ENCODE results near the gene TMEM151B. TPM values are rescaled to one million over a fixed set of nuclear protein-coding genes. Genes with fewer than 3 reads are reported as not detected.

TMEM151B gene
- total RNA-seq, 1 donor from 2014 or later = not detected

DNA sequence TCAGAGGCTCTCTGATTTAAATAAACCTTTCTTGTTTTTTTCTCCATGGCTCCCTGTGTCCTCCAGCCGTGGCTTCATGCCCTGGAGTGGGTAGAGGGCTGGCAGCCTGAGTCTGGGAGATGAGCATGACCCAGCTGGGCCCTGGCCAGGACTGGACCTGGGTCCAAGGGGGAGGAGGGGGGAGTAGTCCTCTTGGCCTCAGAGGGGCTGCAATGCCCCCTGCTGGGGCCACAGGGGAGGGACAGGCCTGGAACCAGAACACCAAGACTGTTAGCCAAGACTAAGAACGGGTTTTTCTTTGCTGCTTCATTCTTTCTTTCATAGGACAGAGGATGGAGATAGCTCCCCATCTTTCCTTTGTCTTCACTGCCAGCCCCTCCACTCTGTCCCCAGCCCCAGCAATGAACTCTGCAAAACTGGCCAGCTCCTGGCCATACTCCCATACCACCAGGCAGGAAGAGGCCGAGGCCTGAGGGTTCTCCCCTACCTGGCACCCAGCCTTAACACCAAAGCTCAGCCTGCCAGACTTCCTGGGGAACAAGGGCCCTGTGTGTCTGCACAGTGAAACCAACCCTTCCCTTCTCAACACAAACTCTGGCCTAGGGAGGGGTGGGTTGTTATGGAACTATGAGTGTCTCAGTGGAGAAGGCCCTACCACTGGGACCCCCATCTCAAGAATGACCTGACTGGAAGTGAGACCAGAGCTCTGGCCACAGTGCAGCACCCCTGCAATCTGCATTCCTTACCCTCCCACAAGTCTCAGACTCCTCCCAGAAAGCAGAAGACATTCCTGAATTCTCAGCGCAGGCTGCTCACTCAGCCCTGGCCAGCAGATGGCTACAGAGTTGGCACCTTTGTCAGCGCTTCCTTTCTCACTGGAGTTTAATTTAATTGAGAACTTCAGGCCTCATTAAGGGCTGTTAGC lies 35.9 kb upstream of the TMEM151B start:
- DNase-seq (peak; percentile 61), ATAC-seq (peak; percentile 43 to 56)
- intact Hi-C loops (cut with DNase I) = loop anchor here (10.0 kb wide), 1 partner anchor 60 kb away; no protein-coding TSS in a partner anchor
- peaks cover 43% of the 10 kb centered on the region for H3K4me1 ChIP-seq
- H3K27me3 ChIP-seq (ENCODE audit: low read depth) = no peaks in the 10 kb centered on the region
- no peaks in the 10 kb centered on the region for H3K9me3 ChIP-seq
- H3K36me3 ChIP-seq = peaks cover 38% of the 10 kb centered on the region
- no peak overlapping the region for H3K4me3 ChIP-seq
- H3K27ac ChIP-seq = peak overlapping the region; percentile 53
- TF ChIP-seq, protein P1, sequence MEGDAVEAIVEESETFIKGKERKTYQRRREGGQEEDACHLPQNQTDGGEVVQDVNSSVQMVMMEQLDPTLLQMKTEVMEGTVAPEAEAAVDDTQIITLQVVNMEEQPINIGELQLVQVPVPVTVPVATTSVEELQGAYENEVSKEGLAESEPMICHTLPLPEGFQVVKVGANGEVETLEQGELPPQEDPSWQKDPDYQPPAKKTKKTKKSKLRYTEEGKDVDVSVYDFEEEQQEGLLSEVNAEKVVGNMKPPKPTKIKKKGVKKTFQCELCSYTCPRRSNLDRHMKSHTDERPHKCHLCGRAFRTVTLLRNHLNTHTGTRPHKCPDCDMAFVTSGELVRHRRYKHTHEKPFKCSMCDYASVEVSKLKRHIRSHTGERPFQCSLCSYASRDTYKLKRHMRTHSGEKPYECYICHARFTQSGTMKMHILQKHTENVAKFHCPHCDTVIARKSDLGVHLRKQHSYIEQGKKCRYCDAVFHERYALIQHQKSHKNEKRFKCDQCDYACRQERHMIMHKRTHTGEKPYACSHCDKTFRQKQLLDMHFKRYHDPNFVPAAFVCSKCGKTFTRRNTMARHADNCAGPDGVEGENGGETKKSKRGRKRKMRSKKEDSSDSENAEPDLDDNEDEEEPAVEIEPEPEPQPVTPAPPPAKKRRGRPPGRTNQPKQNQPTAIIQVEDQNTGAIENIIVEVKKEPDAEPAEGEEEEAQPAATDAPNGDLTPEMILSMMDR (IDR thresholded peaks at IDR 0.05) = peak; percentile 66

DNA sequence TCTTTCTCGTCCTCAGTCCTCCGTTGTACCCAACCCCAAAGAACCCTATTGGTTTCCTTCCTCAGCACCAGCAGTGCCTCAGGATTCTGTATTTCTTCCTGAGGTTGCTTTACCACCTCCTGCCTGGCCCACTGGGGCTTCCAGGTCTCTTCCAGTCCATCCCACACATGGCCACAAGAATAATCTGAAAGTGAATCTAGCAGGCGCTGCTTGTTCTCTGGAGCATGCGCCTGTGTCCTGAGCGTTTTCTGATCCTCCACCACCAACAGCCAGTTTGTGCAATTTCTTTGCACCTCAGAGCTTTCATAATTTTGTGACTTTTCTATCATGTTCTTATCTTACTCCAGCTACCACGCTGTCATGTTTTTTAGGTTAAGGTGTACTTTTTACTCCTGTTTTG lies 35.0 kb upstream of the TMEM151B start:
- intact Hi-C loops (cut with DNase I) = loop anchor here (10.0 kb wide), 1 partner anchor 60 kb away; no protein-coding TSS in a partner anchor

DNA sequence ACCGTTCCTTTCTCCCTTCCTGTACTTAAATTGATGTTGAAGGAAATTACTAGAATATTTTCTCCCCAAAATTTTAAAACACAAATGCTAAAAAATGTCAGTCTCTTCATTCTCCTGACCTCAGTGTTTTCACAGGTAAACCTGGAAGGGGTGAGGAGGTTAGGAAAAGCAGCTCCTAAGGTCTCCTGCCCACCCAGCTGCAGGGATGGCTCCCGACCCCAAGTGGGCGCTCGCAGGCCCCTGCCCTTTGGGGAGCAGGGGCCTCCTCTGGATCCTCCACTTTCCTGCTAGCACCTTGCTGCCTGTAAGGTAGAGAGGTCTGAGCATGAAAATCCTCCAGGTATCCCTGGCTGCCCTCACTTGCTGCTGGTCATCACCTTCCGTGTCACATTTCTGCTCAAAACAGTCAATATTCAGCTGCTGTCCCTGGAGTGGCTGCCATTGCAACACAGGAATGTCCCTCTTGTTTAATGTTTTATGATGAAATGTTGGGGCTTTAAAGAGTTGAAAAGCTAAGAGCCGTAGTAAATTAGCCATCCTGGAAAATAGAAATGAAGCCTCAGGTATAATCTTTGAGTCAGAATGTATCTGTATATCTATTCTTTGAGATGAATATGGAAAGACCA lies 34.2 kb upstream of the TMEM151B start:
- no peak overlapping the region for H3K4me3 ChIP-seq
- H3K27ac ChIP-seq = no peak overlapping the region
- ATAC-seq (no peak), DNase-seq (peak; percentile 31)
- no peaks in the 10 kb centered on the region for H3K9me3 ChIP-seq
- peaks cover 43% of the 10 kb centered on the region for H3K4me1 ChIP-seq
- peaks cover 22% of the 10 kb centered on the region for H3K36me3 ChIP-seq
- TF ChIP-seq, protein P1 (IDR thresholded peaks at IDR 0.05) = no peak
- no peaks in the 10 kb centered on the region for H3K27me3 ChIP-seq (ENCODE audit: low read depth)
- intact Hi-C loops (cut with DNase I) = loop anchor here (10.0 kb wide), 1 partner anchor 61 kb away; no protein-coding TSS in a partner anchor

More for the DNA sequence above, 35.0 kb upstream of the TMEM151B start:
- peaks cover 29% of the 10 kb centered on the region for H3K36me3 ChIP-seq
- DNase-seq (no peak), ATAC-seq (no peak)
- TF ChIP-seq, protein P1 (IDR thresholded peaks at IDR 0.05) = no peak
- no peak overlapping the region for H3K4me3 ChIP-seq
- H3K27ac ChIP-seq = peak overlapping the region; percentile 53
- H3K27me3 ChIP-seq (ENCODE audit: low read depth) = no peaks in the 10 kb centered on the region
- no peaks in the 10 kb centered on the region for H3K9me3 ChIP-seq
- H3K4me1 ChIP-seq = peaks cover 43% of the 10 kb centered on the region

DNA sequence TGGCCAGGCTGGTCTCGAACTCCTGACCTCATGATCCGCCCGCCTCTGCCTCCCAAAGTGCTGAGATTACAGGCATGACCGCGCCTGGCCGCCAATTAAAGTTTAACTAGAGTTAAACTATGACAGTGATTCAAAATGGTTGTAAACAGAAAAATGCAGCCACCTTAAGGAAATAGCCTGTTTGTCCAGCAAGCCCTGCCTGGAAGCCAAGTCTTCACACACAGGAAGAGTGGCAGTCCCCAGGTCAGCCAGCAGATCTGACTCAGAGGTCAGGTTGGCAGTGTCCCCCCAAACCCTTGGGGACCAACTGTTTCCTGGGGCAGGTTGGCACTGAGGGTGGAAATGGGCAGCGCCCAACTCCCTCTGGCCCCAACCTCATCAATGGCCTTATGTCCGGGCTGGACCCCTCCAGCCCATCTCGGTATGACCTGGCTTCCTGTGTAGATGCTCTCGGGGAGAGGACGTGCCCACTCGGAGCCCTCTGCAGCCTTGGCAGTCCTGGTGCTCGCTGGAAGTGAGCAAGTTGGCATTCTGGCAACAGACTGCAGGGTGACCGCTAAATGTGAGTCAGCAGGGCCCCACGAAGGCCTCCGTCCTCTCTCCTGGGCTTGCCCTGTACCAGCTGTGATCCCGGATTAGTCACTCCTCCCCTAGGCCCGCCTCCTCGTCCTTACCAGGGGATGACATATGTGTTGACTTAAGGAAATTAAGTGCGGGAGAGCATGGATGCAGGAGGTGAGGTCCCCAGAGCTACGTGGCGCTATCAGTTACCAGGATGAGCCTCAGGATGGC lies 33.0 kb upstream of the TMEM151B start:
- TF ChIP-seq, protein P1 (IDR thresholded peaks at IDR 0.05) = no peak
- H3K27me3 ChIP-seq (ENCODE audit: low read depth) = no peaks in the 10 kb centered on the region
- peaks cover 10% of the 10 kb centered on the region for H3K36me3 ChIP-seq
- H3K9me3 ChIP-seq = no peaks in the 10 kb centered on the region
- intact Hi-C loops (cut with DNase I) = loop anchor here (10.0 kb wide), 1 partner anchor 62 kb away; no protein-coding TSS in a partner anchor
- ATAC-seq (peak; percentile 95 to 97), DNase-seq (peak; percentile 93)
- peaks cover 43% of the 10 kb centered on the region for H3K4me1 ChIP-seq
- peak overlapping the region; percentile 66 for H3K4me3 ChIP-seq
- peak overlapping the region; percentile 93 for H3K27ac ChIP-seq

All from lower lobe of right lung (tissue), 2 donors.